Stimulated activated CD4-positive, alpha-beta T cell treated with anti-CD3 and anti-CD28 coated beads, Interleukin-4, amount 100 ng/mL, for 1 hour (primary cell): ENCODE measurements around the gene SUFU.
"Not testable (repeated sequence)": the region's sequence is repeated elsewhere in the genome, so short reads cannot be mapped to it uniquely, and the experiment has no call there.

Experiments used
- DNase-seq: peaks from one replicate; pipeline ENCODE4 v3.0.0-alpha.2; 2020

The SUFU gene

DNA sequence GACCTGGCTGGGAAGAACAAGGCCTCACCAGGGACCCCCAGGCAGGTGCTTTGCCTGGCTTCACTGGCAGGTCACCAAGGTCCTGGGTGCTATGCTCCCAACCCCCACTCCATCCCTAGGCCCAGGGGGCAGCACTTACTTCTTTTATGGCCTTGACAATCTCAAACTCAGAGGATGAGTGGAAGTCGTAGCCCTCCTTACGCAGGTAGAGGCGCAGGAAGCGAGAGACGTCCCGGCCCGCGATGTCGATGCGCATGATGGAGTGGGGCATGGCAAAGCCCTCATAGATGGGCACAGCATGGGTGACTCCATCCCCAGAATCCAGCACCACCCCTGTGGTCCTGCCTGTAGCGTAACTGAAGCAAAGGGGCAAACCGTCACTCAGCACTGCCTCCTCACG lies 19.8 kb upstream of the SUFU start:
- no peak for DNase-seq

DNA sequence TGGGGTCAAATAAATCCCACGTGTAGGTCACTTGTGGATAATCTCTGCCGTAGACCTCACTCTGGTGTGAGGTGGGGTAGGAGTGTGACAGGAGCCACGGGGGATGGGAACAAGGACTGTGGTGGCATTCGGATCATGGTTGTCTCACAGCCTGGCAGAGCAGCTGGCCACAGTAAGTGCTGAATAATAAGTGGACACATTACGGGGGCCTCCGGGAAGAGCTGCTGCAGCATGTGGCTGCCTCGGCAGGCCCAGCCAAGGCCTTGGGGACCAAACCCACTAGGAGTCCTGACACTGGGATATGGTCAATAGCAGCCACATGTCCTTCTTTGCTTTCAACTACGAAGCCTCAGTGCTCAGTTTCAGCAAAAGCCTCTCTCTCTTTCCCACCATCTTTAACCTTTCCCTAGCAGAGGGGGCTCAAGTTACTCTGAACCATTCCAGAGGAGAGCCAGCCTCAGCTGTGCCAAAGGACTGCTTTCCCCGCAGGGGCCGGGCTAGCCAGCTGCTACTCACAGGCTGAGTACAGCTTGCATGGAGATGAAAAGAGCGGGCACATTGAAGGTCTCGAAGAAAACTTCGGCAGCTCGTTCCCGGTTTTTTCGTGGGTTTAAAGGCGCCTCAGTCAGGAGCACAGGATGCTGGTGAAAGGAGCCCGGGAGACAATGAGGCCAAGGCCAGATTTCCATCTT lies 18.5 kb upstream of the SUFU start:
- DNase-seq: no peak

DNA sequence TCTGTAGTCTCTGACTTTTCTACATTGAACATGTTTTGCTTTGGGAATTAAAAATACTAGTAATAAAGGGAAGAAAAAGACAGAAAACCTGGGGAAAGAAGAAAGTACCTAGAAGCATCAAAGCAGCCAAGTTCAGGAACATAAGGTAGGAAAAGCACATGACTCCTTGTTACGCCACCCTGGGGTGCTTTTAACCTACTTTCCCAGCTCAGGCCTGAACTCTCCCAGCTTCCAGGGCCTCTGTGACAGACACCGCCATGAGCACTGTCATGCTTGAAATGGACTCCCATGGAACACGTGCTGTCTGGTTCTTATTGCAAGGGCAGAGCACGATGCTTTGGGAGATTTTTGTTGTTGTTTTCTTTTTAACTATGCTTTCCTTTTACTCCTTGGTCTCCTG lies 12.6 kb upstream of the SUFU start:
- no peak for DNase-seq

DNA sequence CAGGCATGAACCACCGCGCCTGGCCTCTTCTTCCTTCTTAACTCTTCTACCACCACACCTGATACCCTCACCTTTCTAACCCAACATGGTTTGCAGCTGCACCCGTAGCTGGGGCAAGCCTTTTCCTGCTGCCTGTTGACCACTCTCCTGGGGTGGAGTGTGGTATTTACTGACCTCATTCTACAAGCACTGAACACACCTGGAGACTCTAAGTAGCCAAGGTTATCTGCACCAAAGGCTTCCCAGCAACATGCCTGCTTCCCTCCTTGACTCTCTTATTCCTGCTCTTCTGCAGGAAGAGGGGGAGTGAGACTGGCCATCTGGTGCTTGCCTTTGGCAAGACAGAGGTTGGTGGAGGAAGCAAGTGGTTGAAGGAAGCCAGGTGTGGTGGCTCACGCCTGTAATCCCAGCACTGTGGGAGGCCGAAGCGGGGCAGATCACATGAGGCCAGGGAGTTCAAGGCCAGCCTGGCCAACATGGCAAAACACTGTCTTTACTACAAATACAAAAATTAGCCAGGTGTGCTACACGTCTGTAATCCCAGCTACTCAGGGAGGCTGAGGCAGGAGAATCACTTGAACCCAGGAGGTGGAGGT lies 11.3 kb upstream of the SUFU start:
- DNase-seq: no peak

DNA sequence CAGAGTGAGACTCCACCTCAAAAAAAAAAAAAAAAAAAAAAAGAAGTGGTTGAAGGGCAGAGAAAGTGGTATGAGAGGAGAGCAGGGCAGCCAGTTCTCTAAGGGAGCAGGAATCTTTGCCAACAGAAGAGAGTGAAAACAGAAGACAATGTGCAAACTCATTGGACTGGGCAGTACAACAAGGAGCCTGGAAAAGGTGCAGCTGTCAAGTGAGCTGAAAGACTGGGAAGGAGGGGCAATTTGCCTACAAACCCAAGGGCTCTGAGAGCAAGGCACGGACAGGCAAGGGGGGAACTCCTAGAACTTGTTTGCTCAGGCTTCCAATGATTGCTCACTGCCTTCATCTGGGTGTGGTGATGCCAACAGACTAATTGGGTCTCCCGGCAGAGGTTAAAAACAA lies 10.8 kb upstream of the SUFU start:
- DNase-seq: no peak

DNA sequence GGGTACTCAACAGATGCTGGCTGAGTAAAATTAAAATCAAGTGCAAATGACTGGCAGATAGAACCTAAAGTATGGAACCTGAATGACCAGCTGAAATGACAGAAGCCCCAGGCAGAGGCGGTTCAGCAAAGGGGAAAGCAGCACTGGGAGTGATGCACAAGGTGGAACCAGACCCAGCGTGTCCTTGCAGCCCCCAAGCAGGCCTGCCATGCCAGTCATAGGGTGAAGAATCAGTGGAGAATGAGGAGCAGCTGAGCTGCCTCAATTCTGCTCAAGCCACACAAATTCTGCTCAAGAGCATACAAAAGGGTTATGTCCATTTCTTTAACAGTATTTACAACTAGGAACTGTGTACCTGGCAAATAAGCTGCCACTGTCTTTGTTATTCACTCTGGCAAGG lies 10.0 kb upstream of the SUFU start:
- DNase-seq: no peak

DNA sequence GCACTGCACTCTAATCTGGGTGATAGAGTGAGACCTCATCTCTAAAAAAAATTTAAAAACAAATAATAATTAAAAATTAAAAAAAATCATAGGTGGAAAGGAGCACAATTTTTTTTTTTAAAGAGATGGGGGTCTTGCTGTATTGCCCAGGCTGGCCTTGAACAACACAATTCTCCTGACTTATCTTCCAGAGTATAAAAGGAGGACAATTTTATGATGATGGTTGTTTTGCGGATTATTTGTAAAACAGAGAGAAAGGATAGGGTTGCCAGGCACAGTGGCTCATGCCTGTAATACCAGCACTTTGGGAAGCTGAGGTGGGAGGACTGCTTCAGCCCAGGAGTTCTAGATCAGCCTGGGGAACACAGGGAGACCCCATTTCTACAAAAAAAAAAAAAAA lies 6.2 kb upstream of the SUFU start:
- DNase-seq: no peak

DNA sequence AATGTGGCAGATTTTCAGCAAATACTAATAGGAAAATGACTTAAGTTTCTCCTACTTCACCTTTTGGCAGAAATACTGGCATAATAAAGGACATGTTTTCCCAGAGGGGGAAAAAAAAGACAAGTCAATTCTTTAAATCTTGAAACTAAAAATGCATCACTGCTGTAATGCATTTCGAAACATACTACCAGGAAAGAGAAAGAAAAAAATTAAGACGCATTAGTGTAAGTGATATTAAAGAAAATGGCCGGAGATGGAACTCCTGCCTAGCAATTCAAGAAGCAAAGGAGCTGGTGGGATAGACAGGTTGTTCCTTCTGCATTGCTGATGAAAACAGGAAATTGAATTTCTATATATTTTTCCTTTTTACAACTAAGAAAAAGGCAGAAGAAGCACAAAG lies 4.4 kb upstream of the SUFU start:
- DNase-seq: no peak

DNA sequence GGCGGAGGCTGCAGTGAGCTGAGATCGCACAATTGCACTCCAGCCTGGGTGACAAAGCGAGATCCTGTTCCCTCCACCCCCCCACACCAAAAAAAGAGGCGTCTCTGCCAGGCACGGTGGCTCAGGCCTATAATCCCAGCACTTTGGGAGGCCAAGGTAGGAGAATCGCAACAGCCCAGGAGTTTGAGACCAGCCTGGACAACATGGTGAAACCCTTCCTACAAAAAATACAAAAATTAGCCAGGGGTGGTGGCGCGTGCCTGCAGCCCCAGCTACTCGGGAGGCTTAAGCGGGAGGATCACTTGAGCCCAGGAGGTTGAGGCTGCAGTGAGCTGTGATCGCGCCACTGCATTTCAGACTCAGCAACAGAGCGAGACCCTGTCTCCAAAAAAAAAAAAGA lies 3.1 kb upstream of the SUFU start:
- not testable (repeated sequence) for DNase-seq

DNA sequence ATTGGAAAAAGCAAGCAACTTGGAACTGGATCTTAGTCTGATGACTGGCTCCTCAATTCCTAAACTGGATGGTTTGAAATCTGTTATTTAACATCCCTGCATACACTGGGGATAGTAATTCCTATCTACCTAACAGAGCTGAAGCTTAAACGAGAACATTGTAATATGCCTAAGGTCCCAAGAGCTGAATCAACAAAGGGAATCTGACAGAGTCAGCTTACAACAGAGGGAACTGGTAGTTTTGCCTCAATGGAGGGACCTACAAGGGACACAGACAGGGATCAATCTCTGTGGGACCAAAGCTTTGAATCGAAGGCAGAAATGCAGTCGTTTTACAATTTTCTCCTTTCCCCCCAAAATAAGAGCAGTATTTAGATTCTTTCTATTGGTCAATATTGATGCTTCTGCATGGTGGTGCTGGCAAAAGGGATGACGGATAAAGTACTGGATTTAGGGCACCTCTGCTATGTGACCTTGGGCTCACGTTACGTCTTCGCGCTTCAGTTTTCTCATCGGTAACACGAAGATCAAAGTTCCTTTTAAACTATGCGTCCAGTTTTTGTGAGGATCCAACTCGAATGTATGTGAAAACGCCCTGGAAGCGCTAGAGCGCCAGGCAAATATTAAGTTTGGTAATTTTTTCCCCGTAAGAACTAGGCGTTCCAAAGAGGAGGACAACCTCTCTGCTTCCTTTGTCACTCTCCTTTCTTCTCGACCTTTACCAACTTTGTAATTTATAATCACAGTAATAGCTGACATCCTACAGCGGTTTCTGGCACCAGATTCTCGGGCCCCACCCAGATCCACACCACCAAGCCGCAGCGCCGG lies 2.4 kb upstream of the SUFU start:
- no peak for DNase-seq

DNA sequence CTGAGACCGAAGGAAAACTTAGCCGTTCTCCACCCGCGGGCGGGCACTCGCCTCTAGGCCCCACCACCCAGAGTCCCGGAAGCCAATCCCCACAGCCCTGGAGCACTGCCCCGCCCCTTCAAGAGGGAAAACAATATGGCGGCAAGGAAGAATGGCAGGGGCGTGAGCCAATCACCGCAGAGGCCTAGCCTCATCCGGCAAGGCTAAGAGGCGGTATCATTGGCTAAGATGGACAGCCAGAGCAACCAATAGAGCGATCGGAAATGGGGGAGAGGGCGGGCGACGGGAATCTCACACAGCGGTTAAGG lies 1.8 kb upstream of the SUFU start:
- DNase-seq: peak; percentile 96

DNA sequence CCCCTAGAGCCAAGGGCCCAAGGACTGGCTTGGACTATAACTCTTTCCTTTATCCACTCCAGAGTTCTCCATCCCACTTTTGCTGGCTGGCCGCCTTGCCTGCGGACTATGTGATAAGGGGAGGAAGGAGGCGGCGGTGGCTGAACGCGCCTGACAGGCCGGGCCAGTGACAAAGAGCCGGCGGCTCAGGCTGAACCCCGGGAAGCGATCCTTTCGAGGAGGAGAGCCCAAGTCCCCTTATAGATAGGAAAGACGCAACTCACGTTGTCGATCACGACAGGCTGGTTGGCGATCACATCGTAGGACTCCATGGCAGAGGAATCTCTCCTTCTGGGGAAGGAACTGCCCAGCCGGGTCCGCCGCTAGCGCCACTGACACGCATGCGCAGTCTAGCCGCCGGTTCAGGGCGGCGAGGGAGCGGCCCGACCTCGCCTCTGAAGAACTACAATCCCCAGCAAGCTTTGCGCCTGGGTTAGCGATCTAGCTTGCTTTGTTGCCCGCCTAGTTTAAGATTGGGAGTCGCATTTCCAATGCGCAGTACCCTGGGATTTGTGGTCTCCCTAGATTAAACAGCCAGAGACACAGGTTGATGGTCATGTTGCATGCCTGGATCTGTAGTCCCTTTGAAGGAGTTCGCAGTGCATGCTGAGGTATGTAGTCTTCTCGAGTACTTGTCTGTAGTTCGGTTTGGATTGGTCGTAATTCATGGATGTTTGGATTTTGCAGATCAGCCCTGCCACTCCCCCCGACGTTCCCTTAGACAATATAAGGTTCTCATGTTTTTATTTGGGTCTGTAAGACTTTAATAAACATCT lies 1.2 kb upstream of the SUFU start, which contains the start of gene ACTR1A:
Gene ACTR1A, minus strand, starts transcription at position 376 of the 815 bp plus-strand sequence. Its CDS starts 65 bp downstream, at position 311.
- DNase-seq: peak; percentile 92

DNA sequence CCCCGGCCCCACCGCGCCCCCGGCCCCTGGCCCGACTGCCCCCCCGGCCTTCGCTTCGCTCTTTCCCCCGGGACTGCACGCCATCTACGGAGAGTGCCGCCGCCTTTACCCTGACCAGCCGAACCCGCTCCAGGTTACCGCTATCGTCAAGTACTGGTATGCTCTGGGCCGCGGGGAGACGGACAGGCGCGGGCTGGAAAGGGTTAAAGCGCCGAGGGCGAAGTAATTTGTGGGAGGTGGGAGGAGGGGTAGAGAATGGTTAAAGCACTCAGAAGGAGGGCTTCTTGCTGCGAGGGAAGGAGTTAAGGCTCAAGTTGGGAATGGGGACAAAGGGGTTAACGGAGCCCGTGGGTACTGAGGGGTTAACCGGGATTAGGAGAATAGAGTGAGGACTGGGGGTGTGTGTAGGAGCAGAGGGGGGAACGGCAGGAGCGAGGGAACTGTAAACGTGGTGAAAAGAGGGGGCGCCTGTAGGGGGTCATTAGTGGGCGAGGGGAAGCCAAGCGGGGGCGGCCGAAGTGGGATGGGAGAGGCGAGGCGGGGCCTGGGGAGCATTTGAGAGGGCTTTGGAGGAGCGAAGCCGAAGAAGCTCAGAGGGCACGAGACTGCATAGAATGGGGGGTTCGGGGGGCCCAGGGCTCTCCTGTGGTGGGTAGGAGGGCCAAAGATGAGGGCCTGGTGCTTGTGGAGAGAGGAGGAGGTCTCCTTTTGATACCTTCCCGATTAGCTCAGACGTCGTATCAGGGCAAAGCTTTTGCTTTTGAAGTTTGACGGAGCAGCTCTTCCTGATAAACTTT lies 605 bp downstream of the SUFU start:
- peak; percentile 40 for DNase-seq

DNA sequence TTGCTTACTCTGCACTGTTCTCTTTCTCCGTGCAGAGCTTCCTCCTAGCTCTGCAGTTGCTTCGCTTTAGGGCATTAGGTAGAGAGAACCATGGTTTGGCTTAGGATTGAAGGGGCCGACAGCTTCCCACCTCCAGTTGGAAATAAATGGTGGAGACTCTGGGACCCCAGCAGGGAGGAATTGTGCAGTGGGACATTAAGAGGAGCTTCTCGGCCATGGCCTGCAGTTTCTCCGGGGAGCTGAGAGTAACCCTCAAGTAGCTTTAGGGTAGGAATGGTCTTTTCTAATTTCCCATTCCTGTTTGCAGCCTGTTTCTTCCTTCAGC lies 1.2 kb downstream of the SUFU start:
- no peak for DNase-seq

DNA sequence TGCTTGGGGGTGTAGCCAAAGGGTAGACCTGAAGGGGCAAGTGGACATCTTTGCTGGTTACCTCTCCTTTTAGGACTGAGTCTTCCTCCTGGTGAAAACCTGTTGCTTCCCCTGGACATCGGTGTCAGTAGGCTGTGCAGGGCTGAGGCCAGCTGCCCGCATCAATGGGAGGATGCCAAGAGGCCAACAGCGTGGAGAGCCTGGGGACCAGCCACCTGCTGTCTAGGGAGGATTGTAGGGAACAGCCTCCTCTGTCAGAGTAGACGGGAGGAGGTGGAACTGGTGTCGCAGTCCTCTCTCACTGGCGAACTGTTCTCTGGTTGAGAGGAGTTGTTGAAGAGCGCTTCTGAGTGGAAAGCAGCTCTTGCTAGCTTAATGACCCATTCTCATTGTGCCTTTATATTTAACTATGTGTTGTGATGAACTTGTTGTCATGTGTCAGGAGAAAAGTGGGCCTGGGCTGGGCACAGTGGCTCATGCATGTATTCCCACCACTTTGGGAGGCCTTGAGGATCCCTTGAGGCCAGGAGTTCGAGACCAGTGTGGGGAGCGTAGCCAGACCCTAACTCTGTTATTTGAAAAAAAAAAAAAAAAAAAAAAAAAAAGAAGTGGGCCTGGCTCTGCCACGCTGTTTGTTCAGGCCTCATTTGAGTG lies 1.8 kb downstream of the SUFU start:
- no peak for DNase-seq

DNA sequence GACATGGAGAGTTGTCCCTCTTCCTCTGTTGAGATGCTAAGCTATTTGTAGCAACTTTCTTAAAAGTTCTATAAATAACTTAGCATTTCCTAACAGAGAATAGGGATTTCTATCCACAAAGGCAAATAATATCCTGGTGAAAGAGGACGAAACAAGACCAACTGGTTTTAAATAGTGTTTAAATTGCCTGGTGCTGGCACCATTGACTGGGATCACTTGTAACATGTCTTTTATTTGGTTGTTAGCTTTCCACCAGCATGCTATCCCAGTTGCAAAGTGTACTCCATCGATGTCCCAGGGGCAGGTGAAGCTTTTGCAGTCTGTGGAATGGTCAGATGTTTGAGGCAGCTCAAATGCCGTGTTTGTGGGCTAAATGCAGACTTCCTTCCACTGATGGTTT lies 3.7 kb downstream of the SUFU start:
- DNase-seq: no peak

DNA sequence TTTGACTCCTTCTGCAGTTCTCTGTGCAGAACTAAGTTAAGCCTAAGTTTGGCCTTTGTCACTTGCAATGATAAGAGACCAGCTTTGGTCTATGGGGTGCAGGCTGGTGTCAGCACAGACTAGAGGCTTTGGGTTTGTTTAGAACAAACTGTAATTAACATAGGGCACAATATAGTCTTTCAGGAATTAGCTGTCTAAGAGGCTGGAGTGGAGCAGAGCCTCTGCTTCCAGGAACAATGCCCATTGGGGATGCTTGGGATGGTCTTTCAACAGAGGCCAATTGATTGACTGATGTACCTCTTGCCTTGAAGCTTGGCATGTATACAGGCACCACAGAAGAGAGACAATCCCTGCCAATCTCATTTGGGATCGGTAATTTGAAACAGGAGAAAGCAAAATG lies 4.7 kb downstream of the SUFU start:
- DNase-seq: no peak

DNA sequence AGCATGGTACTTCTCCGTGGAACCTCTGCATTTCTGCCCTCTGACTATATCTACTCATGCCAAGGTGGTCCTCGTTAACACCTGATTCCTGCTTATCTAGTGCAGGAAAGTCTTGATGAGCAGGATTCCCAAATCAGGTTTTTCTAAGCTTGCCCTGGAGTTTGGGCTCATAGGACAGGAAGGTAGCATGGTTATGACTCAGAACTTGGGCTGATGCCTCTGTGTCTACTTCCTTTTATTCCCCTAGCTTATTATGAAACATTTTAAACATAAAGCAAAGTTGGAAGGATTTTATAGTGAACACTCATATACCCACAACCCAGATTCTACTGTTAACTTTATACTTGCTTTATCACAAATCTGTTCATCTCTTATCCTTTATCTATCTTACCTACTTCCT lies 5.6 kb downstream of the SUFU start:
- no peak for DNase-seq

DNA sequence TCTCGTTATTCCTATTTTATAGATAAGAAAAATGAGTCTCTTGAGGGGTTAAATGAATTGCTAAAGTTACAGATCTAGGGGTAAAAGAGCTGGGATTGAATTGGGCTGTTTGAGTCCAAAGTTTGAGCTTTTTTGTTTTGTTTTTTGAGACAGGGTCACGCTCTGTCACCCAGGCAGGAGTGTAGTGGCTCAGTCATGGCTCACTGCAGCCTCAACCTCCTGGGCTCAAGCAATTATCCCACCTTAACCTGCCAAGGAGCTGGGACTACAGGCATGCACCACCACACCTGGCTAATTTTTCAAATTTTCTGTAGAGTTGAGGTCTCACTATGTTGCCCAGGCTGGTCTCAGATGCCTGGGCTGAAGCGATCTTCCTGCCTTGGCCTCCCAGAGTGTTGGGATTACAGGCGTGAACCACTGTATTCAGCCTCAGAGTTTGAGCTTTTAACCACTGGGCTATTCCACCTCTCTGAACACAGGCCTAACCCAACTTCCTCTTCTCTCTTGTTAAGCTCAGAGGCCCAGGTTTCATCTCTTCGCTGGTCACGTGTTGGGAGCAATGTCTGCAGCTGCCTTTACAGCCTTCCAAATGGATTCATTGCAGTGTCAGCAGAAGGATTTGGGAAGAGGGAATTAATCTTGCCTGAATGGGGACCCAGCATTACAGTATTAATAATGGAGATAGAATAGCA lies 8.0 kb downstream of the SUFU start:
- DNase-seq: no peak

DNA sequence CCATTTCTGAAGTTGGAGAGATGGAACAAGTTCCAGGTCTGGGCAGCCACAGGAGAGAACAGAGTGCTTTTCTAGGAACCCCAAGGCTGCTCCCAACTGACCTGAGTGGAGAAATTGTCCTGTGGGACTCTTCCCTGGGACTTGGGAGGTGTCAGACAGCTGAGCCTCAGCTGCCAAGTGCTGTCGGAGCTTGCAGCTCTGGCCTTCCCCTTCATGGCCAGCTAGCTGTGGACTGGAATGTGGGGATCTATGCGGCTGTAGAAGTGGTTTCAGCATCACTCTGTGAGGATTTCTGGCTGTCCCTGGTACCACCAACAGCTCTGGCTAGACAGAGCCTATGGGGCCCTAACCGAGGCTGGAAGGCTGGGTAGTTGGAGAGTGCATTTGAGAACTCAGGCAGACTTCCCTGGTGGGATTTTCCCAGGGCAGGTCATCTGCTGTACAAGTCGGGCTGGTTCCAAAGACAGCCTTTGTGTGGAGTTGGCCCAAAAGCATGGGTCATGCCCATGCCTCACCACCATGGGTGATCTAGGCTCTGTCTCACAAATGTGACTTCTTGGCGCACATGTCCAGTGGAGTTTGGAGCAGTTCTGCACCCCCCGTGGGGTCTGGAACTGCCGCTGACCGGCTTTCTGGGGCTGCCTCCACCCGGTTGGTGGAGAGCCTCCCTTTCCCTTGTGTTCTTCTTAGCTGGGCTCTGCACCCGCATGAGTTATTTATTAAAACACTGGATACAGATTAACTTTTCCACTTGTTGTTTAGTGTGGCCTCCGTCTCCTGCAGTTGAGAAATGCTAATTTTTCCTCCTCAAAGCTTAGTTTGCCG lies 10.9 kb downstream of the SUFU start:
- DNase-seq: no peak

DNA sequence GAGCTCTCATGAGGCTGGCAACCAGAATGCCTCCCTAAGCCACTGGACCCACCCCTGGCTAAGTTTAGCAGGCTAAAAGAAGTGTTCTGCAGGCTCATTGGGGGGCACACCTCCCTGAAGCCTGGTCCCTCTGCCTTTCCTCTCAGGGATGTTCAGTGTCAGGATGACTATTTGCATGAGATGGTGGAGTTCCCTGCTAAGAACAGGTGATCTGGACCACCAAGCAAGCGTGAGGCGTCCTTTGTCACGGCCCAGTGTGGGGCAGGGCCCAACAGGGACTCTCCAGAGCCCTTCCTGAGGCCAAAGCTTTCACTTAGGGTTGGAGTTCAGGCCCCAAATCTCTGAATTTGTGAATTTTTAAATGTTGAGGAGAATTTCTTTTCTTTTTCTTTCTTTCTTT lies 12.0 kb downstream of the SUFU start:
- no peak for DNase-seq
